ENCODE results near the gene RIC3.

DNA sequence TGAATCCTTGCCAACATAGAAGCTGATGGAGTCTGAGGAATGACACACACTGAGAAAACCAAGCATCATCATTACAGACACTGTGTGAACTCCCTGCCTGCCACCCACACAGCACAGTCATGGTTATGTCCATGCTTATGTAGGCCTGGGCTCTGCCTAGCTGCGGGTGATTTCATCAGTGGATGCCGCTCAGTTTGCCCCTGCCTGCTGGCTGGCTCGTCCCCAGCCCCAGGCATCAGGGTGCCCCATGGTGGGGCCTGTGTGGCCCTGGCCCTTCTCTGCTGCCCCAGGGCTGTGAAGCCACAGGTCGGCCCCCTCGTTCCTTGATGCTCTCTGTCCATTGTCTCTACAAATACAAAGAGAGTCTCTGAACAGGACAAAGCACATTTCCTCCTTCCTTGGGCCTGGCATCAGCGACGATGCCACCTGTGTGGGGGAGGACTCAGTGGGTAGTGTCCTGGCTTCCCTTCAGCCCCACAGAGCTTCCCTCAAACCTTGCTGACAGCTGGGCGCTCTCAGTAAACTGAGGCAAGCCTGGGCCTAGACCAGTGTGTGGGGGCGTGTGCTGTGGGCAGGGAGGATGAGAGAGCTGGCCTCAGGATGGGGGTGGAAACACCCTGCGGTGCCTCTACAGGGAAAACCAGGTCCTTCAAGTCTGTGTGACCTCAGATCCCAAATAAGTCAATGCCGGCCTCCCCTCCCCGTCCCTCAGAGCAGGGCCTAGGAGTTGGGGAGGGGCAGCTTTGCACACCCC is 107.8 kb downstream of the RIC3 start:
- TF ChIP-seq BACH2 (CRISPR knock-in tag; IDR thresholded peaks at IDR 0.05; ENCODE audit: borderline replicate concordance), result no peak
- no peak for TF ChIP-seq ISL1 (CRISPR knock-in tag; IDR thresholded peaks at IDR 0.05)
- no peak for TF ChIP-seq PATZ1 (CRISPR knock-in tag; IDR thresholded peaks at IDR 0.05; ENCODE audit: borderline replicate concordance)
- TF ChIP-seq, protein P1, sequence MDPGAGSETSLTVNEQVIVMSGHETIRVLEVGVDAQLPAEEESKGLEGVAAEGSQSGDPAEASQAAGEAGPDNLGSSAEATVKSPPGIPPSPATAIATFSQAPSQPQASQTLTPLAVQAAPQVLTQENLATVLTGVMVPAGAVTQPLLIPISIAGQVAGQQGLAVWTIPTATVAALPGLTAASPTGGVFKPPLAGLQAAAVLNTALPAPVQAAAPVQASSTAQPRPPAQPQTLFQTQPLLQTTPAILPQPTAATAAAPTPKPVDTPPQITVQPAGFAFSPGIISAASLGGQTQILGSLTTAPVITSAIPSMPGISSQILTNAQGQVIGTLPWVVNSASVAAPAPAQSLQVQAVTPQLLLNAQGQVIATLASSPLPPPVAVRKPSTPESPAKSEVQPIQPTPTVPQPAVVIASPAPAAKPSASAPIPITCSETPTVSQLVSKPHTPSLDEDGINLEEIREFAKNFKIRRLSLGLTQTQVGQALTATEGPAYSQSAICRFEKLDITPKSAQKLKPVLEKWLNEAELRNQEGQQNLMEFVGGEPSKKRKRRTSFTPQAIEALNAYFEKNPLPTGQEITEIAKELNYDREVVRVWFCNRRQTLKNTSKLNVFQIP (CRISPR knock-in tag; IDR thresholded peaks at IDR 0.05; ENCODE audit: borderline replicate concordance, low read depth), result no peak
- TF ChIP-seq ZFP3 (CRISPR knock-in tag; IDR thresholded peaks at IDR 0.05), result no peak
- TF ChIP-seq, protein P2, sequence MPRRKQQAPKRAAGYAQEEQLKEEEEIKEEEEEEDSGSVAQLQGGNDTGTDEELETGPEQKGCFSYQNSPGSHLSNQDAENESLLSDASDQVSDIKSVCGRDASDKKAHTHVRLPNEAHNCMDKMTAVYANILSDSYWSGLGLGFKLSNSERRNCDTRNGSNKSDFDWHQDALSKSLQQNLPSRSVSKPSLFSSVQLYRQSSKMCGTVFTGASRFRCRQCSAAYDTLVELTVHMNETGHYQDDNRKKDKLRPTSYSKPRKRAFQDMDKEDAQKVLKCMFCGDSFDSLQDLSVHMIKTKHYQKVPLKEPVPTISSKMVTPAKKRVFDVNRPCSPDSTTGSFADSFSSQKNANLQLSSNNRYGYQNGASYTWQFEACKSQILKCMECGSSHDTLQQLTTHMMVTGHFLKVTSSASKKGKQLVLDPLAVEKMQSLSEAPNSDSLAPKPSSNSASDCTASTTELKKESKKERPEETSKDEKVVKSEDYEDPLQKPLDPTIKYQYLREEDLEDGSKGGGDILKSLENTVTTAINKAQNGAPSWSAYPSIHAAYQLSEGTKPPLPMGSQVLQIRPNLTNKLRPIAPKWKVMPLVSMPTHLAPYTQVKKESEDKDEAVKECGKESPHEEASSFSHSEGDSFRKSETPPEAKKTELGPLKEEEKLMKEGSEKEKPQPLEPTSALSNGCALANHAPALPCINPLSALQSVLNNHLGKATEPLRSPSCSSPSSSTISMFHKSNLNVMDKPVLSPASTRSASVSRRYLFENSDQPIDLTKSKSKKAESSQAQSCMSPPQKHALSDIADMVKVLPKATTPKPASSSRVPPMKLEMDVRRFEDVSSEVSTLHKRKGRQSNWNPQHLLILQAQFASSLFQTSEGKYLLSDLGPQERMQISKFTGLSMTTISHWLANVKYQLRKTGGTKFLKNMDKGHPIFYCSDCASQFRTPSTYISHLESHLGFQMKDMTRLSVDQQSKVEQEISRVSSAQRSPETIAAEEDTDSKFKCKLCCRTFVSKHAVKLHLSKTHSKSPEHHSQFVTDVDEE (CRISPR knock-in tag; IDR thresholded peaks at IDR 0.05), result no peak
- no peak for TF ChIP-seq CSDC2 (CRISPR knock-in tag; IDR thresholded peaks at IDR 0.05)
- TF ChIP-seq ZFP30 (CRISPR knock-in tag; IDR thresholded peaks at IDR 0.05), result no peak
- TF ChIP-seq CREB5 (CRISPR knock-in tag; IDR thresholded peaks at IDR 0.05; ENCODE audit: low read depth), result no peak
- TF ChIP-seq ZC3H10 (CRISPR knock-in tag; IDR thresholded peaks at IDR 0.05), result no peak
- no peak for TF ChIP-seq OSR1 (CRISPR knock-in tag; IDR thresholded peaks at IDR 0.05)
